Pons (tissue), 1 donor: ENCODE data around the gene PITX1.

ENCODE experiments used
- DNase-seq: peaks from one replicate; pipeline ENCODE4 v3.0.0-alpha.2; 2016; ENCODE audit warnings: low spot score

PITX1 gene

DNA sequence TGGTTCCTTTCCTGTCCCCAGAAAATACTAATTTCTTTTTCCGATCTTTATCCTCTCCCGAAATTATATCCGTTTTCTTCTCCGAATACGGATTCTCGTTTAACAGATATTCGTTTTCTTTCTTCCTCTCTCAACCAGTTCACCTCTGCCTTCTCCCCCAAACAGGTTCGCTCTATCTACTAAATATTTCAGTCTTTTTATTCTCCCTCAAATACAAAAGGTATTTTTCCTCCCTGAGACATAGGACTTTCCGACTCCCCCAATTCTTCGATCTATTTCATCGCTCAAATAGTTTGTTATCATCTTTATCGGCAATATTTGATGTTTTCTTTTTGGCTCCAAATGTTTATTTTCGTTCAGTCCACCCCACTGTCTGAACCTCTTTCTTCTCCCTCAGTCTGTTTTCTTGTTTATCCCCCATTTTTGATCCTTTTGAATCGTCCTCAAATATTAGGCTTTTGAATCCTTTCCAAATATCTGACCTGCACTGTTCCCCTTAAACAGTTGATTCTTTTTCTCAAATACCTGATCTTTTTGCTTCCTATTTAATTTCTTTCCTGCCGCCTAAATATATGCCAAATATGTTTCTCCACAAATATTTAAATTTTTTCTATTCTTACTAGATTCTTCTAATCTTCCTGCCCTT, 4.4 kb downstream of the PITX1 start:
- DNase-seq: no peak

- DNase-seq: no peak
Measured at GRCh38 chr5:135028791-135029476, 5.1 kb downstream of the PITX1 start.

- no peak for DNase-seq
Measured at GRCh38 chr5:135027697-135028615, 6.1 kb downstream of the PITX1 start.

DNA sequence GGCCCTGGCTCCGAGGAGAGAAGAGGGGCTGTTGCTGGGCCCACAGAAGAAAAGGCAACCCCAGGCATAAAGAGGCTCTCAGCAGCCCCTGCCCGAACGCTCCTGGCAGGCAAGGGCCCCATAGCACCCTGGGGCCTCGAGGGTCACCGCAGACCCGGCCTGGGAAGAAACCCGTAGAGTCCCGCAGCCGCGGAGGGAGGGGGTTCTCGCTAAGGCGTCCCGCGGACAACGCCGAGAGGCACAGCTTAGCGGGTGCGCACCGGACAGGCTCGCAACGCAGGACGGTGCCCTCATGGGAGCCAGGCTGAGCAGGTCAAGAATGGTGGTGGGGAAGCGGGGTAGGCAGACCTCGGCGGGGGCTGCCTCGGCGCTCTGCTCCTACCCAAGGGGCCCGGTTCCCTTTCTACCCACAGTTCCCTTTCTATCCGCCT, 6.7 kb downstream of the PITX1 start:
- DNase-seq: no peak

- no peak for DNase-seq
Measured at GRCh38 chr5:135026645-135027265, 7.3 kb downstream of the PITX1 start.

- DNase-seq: no peak
Measured at GRCh38 chr5:135025730-135026644, 8.0 kb downstream of the PITX1 start.

- DNase-seq: no peak
Measured at GRCh38 chr5:135024956-135025729, 8.9 kb downstream of the PITX1 start.

DNA sequence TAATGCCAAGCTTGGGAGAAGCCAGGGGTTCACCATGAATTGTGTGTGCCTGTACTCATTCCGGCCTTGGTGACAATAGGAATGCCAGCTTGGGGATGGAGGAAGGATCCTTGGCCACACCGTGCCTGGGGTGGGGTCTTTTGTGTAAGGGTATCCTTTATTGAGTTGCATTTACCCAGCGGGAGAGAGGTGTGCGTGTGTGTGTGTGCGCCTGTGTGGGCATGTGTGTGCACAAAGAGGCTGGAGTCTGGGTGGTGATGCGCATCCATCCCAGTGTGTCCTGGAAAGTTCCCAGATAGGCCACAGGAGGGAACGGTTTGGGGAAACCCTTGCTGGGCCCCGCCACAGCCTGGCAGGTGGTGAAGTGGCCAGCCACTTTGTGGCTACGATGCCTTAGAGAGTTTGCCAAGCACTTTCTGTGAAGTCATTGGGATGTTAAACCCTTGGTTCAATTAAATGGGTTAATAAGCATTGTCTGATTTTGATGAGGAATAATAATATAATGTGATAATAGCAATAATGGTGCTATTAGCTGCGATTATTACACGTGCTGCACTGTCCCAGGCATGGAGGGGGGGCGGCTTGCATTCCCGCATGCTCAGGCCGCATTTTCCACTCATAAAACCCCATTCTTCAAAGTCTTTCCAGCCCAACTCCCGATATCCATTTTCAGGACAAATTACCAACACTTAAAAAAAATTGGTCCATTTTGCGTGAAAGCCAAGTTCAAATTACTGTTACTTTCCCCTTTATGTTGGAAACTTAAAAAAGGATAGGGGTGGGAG, 13.7 kb downstream of the PITX1 start:
- no peak for DNase-seq

- DNase-seq: no peak
Measured at GRCh38 chr5:135019314-135019713, 14.7 kb downstream of the PITX1 start.

GRCh38 chr5:135018457-135018856, 15.6 kb downstream of the PITX1 start:
- no peak for DNase-seq

DNA sequence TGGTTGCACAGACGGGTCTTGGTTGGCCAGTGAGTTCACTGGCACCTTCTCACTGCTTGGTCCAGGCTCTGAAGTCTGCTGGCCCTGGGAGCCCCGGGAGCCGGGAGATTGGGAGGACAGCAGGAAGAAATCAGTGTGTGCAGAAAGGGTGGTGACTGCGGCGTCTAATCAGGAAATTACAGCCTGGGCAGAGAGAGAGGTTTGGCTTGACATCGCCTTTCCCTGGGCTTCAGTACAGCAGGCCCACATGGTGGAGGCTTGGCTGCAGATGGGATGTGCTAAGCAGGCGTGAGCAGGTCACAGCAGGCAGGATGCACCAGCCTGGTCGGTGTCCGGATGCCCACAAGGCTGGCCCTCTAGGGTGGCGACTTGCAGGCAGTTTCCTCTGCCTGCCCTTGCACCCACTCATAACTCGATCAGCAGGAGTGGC, 17.2 kb downstream of the PITX1 start:
- no peak for DNase-seq

GRCh38 chr5:135015942-135016341, 18.1 kb downstream of the PITX1 start:
- no peak for DNase-seq

- peak; percentile 6 for DNase-seq
Measured at GRCh38 chr5:135013947-135014570, 20.0 kb downstream of the PITX1 start.

DNA sequence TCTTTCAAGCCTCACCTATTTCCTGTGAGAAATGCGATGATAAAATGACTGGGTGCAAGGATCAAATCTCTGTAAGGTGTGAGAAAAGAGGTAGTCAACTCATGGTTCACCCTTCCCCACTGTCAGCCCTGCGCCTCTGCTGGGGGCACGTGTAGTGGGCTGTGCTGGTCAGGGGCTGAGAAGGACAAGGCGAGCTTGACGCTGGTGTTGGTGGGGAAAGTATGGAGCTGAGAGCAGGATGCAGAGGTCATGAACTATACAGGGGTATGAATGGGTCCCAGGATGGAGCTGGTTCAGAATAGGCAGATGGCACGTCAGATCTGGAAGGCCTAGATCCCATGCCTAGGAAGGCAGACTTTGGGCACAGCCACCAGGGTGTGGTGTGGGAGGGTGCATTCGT, 20.6 kb downstream of the PITX1 start:
- no peak for DNase-seq

DNA sequence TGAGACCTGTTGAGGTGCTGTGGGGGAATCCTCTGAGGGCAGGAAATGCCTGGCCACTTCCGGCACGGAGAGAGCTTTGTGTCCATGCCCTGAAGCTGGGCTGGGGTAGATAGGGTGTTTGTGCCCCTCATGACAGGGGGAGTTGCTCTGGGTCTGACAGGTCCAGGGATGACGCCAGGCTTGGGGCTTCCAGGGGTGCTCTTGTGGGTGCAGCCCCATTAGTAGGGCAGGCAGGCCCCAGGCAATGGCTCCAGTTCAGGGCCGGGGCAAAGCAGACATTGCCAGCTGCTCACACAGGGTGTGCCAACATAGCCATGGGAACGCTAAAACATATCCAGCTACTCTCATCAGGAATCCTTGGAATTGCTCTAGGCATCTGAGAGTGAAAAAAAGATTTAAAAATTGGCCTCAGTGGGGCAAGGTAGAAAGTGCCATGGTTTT, 21.1 kb downstream of the PITX1 start:
- no peak for DNase-seq

GRCh38 chr5:135012033-135012588, 21.9 kb downstream of the PITX1 start:
- DNase-seq: no peak

- no peak for DNase-seq
Measured at GRCh38 chr5:135011355-135012032, 22.5 kb downstream of the PITX1 start.
